ENCODE results near the gene CTIF. TPM values are rescaled to one million over a fixed set of nuclear protein-coding genes. Genes with fewer than 3 reads are reported as not detected.

CTIF gene
- total and polyA plus RNA-seq, 2 experiments from 2014 or later = 8.6 to 14.4 TPM

DNA sequence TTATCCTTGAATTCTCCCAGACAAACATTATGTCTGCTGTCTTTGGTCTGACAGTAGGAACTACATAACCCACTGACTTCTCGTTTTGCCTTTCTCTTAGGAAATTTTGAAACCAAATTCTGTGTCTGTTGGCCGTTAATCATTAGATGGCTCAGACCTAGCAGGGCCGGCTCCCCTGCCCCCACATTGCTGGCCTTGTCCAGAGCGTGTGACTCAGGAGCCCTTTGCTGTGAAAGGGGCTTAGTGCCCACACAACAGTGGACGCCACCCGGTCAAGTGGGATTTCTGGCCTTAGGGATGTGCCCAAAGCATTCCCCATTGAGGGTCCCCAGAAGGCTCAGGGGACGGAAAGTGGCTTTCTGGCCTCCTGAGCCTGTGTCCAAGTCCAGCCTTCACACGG lies 137.5 kb downstream of the CTIF start:
- ATAC-seq (no peak), DNase-seq (ENCODE audit: low spot score) (no peak)
- no peak overlapping the region for H3K27ac ChIP-seq (ENCODE audit: low read depth)
- TF ChIP-seq ETS1 (IDR thresholded peaks at IDR 0.05) (no peak), NANOG (IDR thresholded peaks at IDR 0.05; ENCODE audit: borderline replicate concordance) (no peak), POLR2AphosphoS5 (IDR thresholded peaks at IDR 0.05; ENCODE audit: low read depth) (no peak), REST (IDR thresholded peaks at IDR 0.05; ENCODE audit: unreplicated experiment) (no peak), EZH2phosphoT487 (IDR thresholded peaks at IDR 0.05; ENCODE audit: unreplicated experiment) (no peak), CREB1 (CRISPR knock-in tag; IDR thresholded peaks at IDR 0.05; ENCODE audit: low read depth) (no peak), ZNF114 (CRISPR knock-in tag; IDR thresholded peaks at IDR 0.05) (no peak)
- no peaks in the 10 kb centered on the region for H3K36me3 ChIP-seq (ENCODE audit: insufficient read depth)
- Mint-ChIP-seq H3K4me1 (no peaks in the 10 kb centered on the region; the same call in 2 of the 3 replicates), H3K27ac (no peak overlapping the region), H3K36me3 (ENCODE audit: low read depth) (peaks cover 5% of the 10 kb centered on the region), H3K27me3 (ENCODE audit: insufficient read depth, low read depth, poor library complexity) (no peaks in the 10 kb centered on the region), H3K9me3 (peaks cover 4% of the 10 kb centered on the region), H3K4me3 (no peak overlapping the region)
- no peaks in the 10 kb centered on the region for H3K9me2 ChIP-seq (ENCODE audit: insufficient read depth)
- H3K27me3 ChIP-seq (ENCODE audit: insufficient read depth) = no peaks in the 10 kb centered on the region
- no peaks in the 10 kb centered on the region; the same call in 1 of the 2 replicates for H3K4me1 ChIP-seq (ENCODE audit: insufficient read depth)
- no peak overlapping the region for H2AFZ ChIP-seq
- no peaks in the 10 kb centered on the region for H4K20me1 ChIP-seq (replicated peaks; ENCODE audit: insufficient read depth)
- no peaks in the 10 kb centered on the region for H3K79me2 ChIP-seq (replicated peaks; ENCODE audit: insufficient read depth)
- H3F3A ChIP-seq (replicated peaks; ENCODE audit: low read depth) = no peaks in the 10 kb centered on the region
- no peak overlapping the region for H3K4me2 ChIP-seq
- no peak overlapping the region for H3K4me3 ChIP-seq

DNA sequence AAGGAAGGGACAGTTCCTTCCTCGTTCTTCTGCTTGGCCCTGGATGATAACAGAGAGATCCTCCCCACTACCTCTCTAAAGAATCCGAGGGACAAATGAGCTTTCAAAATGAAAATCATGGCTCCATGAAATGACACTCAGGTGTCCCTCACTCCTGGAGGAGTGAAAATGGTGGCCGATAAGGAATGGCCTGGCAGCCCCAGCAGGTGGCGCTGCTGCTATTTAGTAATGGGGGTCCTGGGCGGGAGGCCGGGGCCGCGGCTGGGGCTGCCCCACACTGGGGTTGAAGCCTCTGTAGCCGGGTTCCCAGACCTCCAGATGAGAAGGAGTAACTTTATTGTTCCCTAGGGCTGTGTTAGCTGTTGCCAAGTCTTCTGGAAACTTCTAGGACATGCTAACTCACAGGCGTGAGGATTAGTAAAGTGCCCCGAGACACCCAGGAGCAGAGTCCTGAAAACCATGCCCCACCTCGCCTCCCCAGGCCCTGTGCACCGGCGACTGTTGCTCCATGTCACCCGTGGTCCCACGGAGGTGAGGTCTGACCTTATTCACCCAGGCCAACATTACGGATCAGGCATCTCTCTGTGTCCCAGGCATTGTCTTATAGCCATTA lies 138.0 kb downstream of the CTIF start:
- ATAC-seq (peak; percentile 69), DNase-seq (ENCODE audit: low spot score) (peak; percentile 91)
- no peaks in the 10 kb centered on the region for H3K27me3 ChIP-seq (ENCODE audit: insufficient read depth)
- no peaks in the 10 kb centered on the region for H3K9me2 ChIP-seq (ENCODE audit: insufficient read depth)
- H3K4me1 Mint-ChIP-seq = no peaks in the 10 kb centered on the region; the same call in 2 of the 3 replicates
- H4K20me1 ChIP-seq (replicated peaks; ENCODE audit: insufficient read depth) = no peaks in the 10 kb centered on the region
- no peaks in the 10 kb centered on the region for H3F3A ChIP-seq (replicated peaks; ENCODE audit: low read depth)
- H3K9me3 Mint-ChIP-seq = no peaks in the 10 kb centered on the region; the same call in 2 of the 3 replicates
- H3K27ac ChIP-seq (ENCODE audit: low read depth) = no peak overlapping the region
- H3K4me3 Mint-ChIP-seq = no peak overlapping the region
- H3K4me2 ChIP-seq = no peak overlapping the region
- no peak overlapping the region for H3K4me3 ChIP-seq
- TF ChIP-seq CTCF (conservative IDR thresholded peaks at IDR 0.05; ENCODE audit: low read depth in 2 of 2) = peak; percentile 85 to 89
- no peak for TF ChIP-seq ZNF331 (CRISPR knock-in tag; IDR thresholded peaks at IDR 0.05; ENCODE audit: low read depth)
- peaks cover 4% of the 10 kb centered on the region for H3K27me3 Mint-ChIP-seq (ENCODE audit: insufficient read depth, low read depth, poor library complexity)
- no peaks in the 10 kb centered on the region for H3K79me2 ChIP-seq (replicated peaks; ENCODE audit: insufficient read depth)
- no peaks in the 10 kb centered on the region; the same call in 1 of the 2 replicates for H3K4me1 ChIP-seq (ENCODE audit: insufficient read depth)
- no peak overlapping the region for H2AFZ ChIP-seq
- no peaks in the 10 kb centered on the region; the same call in 2 of the 3 replicates for H3K36me3 Mint-ChIP-seq (ENCODE audit: low read depth)
- H3K36me3 ChIP-seq (ENCODE audit: insufficient read depth) = no peaks in the 10 kb centered on the region
- H3K27ac Mint-ChIP-seq = no peak overlapping the region
